GM18861 (cell line): ENCODE data around the gene SORCS2.

Experiments
- ATAC-seq: cut with Tn5 transposase; IDR thresholded peaks from one replicate; pipeline ENCODE4 v1.9.1; 2021; ENCODE audit not compliant: unreplicated experiment

The SORCS2 gene

GRCh38 chr4:7348946-7349900 is 156.9 kb downstream of the SORCS2 start:
- ATAC-seq = no peak

DNA sequence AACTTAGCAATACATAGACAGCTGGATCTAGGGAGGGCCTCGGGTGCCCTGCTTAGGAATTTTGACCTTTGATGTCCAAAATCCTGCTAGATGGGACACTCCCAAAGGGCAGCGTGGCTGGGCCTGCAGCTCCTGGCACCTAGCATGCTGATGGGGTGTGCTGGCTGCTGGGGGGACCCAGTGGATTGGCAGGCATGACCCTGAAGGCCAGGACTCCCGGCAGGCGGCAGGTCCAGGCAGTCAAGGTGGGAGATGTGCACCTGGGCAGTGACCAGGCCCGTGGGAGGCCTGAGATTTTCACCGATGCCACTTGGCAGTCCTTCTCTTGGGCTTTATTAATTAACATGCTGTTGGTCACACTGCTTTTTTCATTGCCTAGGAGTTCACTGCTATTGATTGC is 158.1 kb downstream of the SORCS2 start:
- no peak for ATAC-seq

DNA sequence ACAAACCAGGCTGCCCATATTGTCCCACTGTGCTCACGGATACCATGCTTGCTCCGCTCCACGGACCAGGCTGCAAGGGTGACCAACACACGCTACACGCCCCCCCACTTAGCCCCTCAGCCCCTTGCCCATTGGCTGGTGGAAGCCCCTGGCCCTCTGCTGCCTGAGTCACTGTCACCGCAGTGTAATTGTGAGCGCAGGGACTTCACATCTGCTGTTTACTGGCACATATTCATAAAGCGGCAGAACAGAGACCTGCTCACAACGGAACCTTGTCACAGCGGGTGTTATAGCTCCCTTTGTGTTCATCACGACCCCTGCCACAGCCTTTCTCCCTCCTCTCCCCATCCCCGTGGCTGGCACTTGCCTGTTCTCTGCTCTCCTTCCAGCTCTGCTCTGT is 158.7 kb downstream of the SORCS2 start:
- no peak for ATAC-seq

DNA sequence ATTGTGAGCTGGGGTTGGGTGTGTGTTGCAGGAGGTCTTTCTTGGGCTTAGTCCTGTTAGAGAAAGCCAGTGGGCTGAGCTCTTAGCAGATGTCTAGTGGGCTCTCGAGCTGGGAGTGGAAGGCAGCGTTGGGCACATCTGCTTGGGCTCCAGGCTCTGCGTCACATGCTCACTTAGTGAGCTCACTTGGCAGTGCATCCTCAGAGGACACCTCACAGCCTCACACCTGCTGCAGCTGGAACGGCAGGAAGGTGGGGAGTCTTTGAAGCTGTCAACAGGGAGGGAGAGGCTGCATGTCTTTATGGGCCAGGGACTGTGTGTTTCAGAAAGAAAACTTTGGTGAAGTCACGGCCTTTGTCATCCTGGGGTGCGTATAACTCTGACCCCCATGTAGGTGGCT is 160.1 kb downstream of the SORCS2 start:
- no peak for ATAC-seq

DNA sequence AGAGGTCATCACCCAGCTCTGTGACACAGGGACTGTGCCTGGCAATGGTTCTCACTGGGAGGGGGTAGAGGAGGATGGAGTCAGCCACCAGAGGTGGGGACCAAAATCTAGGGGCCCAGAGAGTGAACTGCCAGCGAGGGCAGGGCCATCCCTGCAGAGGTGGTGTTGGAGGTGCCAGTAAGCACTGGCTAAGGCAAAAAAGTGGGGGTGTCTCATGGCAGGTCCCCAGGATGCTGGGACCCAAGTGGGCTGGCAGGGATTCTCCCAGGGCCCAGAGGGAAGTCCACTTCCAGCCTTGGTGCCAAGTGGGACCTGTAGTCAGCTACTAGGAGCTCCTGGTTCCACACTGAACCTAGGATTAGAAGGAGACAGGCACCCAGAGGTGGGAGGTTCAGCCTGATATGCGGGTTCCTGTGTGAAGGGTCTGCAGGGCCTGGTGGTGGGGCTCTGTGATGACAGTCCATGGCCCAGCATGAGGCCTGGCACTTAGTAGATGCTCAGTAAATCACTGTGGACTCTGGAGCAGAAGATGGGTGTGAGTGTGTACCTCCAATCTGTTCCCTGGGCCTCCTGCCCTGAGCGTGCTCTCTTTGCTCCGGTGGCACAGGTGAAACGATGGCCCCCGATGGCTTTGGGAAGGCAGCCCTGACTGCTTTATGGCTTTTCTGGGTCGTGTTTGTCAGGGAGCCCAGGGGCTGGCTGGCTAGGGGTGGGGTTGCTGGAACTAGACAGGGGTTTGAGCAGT is 160.9 kb downstream of the SORCS2 start:
- ATAC-seq = no peak

DNA sequence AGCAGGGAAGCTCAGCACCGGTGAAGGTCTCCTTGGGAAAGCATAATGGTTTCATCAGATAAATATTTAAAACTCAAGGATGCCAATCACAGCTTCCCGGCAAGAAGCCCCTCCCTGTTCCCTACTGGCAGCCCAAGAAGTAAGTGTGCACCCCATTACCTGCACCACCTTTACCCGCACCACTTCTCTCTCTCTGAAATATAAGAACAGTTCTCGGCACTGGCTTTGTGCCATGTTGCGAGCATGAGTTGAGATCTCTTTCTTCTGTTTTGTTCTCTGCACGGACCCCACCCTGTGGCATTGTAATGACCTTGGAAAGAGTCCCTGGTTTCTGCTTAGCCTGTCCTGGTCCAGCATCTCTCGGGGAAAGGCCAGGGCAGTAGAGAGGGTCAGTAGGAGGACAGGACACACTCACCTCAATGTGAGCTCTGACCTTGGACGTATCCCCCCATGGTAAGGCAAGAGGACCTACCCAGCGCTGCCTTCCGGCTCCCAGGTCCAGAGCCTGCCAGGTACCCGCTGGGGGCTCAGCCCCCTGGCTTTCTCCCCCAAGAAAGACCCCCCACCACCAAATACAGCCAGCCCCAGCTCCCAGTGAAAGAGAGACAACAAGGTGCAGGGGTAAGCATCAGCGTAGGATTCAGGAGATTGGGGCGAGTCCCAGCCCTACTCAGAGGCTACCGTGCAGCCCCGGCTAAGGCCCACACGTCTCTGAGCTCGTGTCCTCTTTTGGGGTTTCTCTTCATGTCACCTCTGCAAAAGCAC is 161.7 kb downstream of the SORCS2 start:
- ATAC-seq = no peak

- no peak for ATAC-seq
Measured at GRCh38 chr4:7354927-7355326, 162.6 kb downstream of the SORCS2 start.

DNA sequence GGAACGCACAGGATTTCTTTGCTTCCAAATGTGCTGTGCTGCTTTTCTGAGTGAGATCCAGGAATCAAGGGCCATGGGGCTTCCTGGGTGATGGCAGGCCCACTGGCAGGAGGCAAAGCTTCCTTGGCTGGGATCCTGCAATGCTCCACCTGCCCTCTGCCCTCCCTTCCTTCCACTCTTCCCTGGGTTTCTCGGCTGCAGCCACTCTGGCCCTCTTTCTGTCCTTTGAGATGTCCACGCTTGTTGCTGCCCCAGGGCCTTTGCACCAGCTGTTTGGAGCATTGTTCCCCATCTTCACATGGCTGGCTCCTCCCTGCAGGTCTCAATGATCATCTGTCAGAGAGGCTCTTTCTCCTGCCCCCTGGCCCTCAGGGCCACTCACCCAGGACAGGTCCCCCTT is 163.5 kb downstream of the SORCS2 start:
- no peak for ATAC-seq

- no peak for ATAC-seq
Measured at GRCh38 chr4:7356667-7357310, 164.5 kb downstream of the SORCS2 start.

GRCh38 chr4:7357323-7357722 is 165.0 kb downstream of the SORCS2 start:
- no peak for ATAC-seq

DNA sequence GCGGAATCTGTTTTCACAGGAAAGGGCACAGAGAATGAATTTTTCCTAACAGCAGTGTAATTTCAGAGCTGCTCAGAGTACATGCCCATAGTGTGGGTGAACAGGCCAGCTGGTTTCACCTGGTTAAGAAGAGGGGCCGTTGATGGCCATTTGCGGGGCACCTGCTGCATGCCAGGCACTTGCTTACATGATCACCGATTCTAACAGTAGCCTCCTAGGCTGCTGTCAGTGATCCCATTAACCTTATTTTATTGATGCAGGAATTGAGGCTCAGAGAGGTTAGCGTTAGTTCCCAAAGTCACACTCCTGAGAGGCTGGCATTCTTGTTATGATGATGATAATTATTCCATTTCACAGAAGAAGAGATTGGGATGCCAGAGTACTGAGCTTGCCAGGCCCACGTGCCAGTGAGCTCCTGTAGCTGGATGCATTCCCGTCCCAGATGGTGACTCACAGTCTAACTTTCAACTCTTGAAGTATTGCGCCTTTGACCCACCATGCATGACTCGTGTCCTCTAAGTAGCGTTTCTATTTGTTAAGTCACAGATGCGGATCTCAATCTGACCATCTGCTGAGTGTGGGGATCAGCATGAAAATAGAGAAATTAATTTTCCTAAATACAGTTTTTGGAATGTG is 165.9 kb downstream of the SORCS2 start:
- ATAC-seq = no peak

- ATAC-seq = no peak
Measured at GRCh38 chr4:7359400-7360062, 167.2 kb downstream of the SORCS2 start.

DNA sequence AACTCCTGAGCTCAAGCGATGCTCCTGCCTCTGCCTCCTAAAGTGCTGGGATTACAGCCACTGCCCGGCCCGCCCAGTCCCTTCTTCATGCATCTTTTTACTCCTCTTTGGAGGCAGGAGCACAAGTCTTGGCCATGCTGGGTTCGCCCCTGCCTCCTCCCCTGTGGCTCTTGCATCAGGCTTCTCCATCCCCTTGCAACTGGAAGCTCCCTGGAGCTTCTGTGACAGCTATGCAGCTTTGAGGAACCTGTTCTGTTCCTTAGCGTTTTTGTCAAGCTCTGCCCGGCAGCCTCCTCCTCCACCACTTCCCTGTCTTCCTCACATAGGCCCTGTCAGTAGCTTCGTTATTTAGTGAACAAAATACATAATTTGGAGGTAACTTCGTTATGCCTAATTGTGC is 168.5 kb downstream of the SORCS2 start:
- ATAC-seq = no peak

- ATAC-seq = no peak
Measured at GRCh38 chr4:7361280-7361895, 169.1 kb downstream of the SORCS2 start.

DNA sequence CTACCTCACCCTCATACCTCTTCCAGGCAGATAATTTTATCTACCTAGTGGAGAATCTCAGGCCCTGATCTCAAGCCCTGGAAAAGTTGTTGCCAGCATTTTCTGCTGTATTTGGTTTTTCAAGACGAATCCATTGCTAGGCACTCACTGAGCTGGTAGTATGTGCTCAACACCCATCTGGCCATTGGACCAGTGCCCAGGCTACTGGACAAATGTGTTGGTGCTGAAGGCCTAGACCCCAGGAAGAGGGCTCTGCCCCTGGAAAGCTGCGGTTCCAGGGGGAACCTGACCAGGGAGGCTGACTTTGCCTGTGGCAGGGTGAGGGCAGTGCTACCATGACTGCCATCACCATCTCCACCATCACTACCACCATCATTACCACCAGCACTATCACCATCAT is 170.0 kb downstream of the SORCS2 start:
- no peak for ATAC-seq

DNA sequence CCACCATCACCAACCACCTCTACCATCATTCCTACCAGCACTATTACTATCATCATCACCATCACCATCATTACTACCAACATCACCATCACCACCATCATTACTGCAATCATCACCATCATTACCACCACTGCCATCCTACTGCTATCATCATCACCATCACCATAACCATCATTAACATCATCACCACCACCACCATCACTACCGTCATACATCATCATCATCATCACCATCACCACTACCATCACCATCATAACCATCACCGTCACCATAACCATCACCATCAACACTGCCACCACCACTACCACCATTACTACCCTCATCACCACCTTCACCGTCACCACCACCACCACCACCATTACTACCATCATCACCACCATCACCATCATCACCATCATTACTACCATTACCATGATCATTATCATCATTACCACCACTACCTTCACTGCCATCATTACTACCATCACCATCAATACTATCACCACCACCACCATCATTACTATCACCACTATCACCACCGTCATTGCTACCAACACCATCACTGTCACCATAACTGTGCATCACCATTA is 170.6 kb downstream of the SORCS2 start:
- ATAC-seq = no peak

- no peak for ATAC-seq
Measured at GRCh38 chr4:7364979-7365378, 172.6 kb downstream of the SORCS2 start.

GRCh38 chr4:7365462-7366179 is 173.3 kb downstream of the SORCS2 start:
- ATAC-seq = no peak
